H9 (cell line): ENCODE data around the gene ATP6V1G3. TPM values are rescaled to one million over a fixed set of nuclear protein-coding genes. Genes with fewer than 3 reads are reported as not detected.

Experiments used
- DNase-seq: peaks from one replicate; pipeline ENCODE4 v3.0.0-alpha.2; 2017
- H2AFZ ChIP-seq: one replicate; pipeline ENCODE4 v1.6.1; 2013; ENCODE audit warnings: mild to moderate bottlenecking, low read length, control low read depth, moderate library complexity
- H2AK5ac ChIP-seq: 2 replicates; pipeline ENCODE4 v1.6.1; 2013; ENCODE audit warnings: low read length, control low read depth, mixed read lengths; ENCODE audit not compliant: insufficient read length
- H2BK120ac ChIP-seq: one replicate; pipeline ENCODE4 v1.6.1; 2013; ENCODE audit warnings: low read depth, mild to moderate bottlenecking, low read length, control low read depth, inconsistent platforms; ENCODE audit not compliant: poor library complexity, severe bottlenecking
- H2BK12ac ChIP-seq: 2 replicates; pipeline ENCODE4 v1.6.1; 2013; ENCODE audit warnings: low read length, control low read depth, mixed read lengths, low read depth; ENCODE audit not compliant: insufficient read length
- H2BK15ac ChIP-seq: 2 replicates; pipeline ENCODE4 v1.6.1; 2013; ENCODE audit warnings: low read depth, low read length, control low read depth
- H2BK20ac ChIP-seq: one replicate; pipeline ENCODE4 v1.6.1; 2013; ENCODE audit warnings: low read depth, mild to moderate bottlenecking, low read length, control low read depth, inconsistent platforms; ENCODE audit not compliant: poor library complexity, severe bottlenecking
- H2BK5ac ChIP-seq: 2 replicates; pipeline ENCODE4 v1.6.1; 2013; ENCODE audit warnings: low read length, control low read depth, mixed read lengths; ENCODE audit not compliant: insufficient read length
- H3K14ac ChIP-seq: 2 replicates; pipeline ENCODE4 v1.6.1; 2013; ENCODE audit warnings: low read length, control low read depth; ENCODE audit not compliant: insufficient read depth
- H3K18ac ChIP-seq: 2 replicates; pipeline ENCODE4 v1.6.1; 2013; ENCODE audit warnings: low read depth, mild to moderate bottlenecking, mixed read lengths, low read length, control low read depth; ENCODE audit not compliant: insufficient read length
- H3K23ac ChIP-seq: 2 replicates; pipeline ENCODE4 v1.6.1; 2013; ENCODE audit warnings: low read length, control low read depth, mixed read lengths, low read depth; ENCODE audit not compliant: insufficient read length
- H3K23me2 ChIP-seq: 2 replicates; pipeline ENCODE4 v1.6.1; 2013; ENCODE audit warnings: low read depth, mild to moderate bottlenecking, mixed read lengths, low read length, control low read depth; ENCODE audit not compliant: insufficient read length, poor library complexity, severe bottlenecking
- H3K27ac ChIP-seq: 2 replicates; pipeline ENCODE4 v1.5.1; 2013; ENCODE audit warnings: low read length, control low read depth, mixed read lengths, low read depth; ENCODE audit not compliant: insufficient read length
- H3K27me3 ChIP-seq: 2 replicates; pipeline ENCODE4 v1.6.1; 2013; ENCODE audit warnings: low read length, control low read depth, inconsistent platforms; ENCODE audit not compliant: insufficient read depth
- H3K4ac ChIP-seq: 2 replicates; pipeline ENCODE4 v1.6.1; 2013; ENCODE audit warnings: low read depth, mild to moderate bottlenecking, control low read depth, inconsistent platforms, low read length, moderate library complexity
- H3K4me1 ChIP-seq: 2 replicates; pipeline ENCODE4 v1.6.1; 2013; ENCODE audit warnings: low read length, control low read depth, inconsistent platforms; ENCODE audit not compliant: insufficient read depth
- H3K4me2 ChIP-seq: 2 replicates; pipeline ENCODE4 v1.6.1; 2013; ENCODE audit warnings: low read length, control low read depth, mixed read lengths; ENCODE audit not compliant: insufficient read length, insufficient read depth
- H3K56ac ChIP-seq: 2 replicates; pipeline ENCODE4 v1.6.1; 2013; ENCODE audit warnings: low read depth, mild to moderate bottlenecking, mixed read lengths, low read length, control low read depth; ENCODE audit not compliant: insufficient read length
- H3K79me1 ChIP-seq: 2 replicates; pipeline ENCODE4 v1.6.1; 2013; ENCODE audit warnings: low read depth, mild to moderate bottlenecking, moderate library complexity, low read length, control low read depth, inconsistent platforms; ENCODE audit not compliant: insufficient read depth, poor library complexity, severe bottlenecking
- H3K79me2 ChIP-seq: 2 replicates; pipeline ENCODE4 v1.6.1; 2013; ENCODE audit warnings: low read length, control low read depth, inconsistent platforms; ENCODE audit not compliant: insufficient read depth
- H3K9ac ChIP-seq: 2 replicates; pipeline ENCODE4 v1.6.1; 2013; ENCODE audit warnings: low read length, control low read depth, mixed read lengths; ENCODE audit not compliant: insufficient read length; ENCODE audit errors: extremely low read depth
- H3K9me3 ChIP-seq: one replicate; pipeline ENCODE4 v1.6.1; 2013; ENCODE audit warnings: low read depth, low read length, inconsistent platforms; ENCODE audit not compliant: control insufficient read depth
- H3T11ph ChIP-seq: one replicate; pipeline ENCODE4 v1.6.1; 2013; ENCODE audit warnings: mild to moderate bottlenecking, low read length, control low read depth, inconsistent platforms
- H4K20me1 ChIP-seq: one replicate; pipeline ENCODE4 v1.6.1; 2013; ENCODE audit not compliant: control insufficient read depth, insufficient read length, insufficient read depth
- H4K5ac ChIP-seq: 2 replicates; pipeline ENCODE4 v1.6.1; 2013; ENCODE audit warnings: low read depth, mild to moderate bottlenecking, mixed read lengths, low read length, control low read depth; ENCODE audit not compliant: insufficient read length
- H4K8ac ChIP-seq: replicated peaks from 2 replicates; pipeline ENCODE4 v1.6.1; 2013; ENCODE audit warnings: low read length, control low read depth, mixed read lengths, low read depth; ENCODE audit not compliant: insufficient read length
- H4K91ac ChIP-seq: 2 replicates; pipeline ENCODE4 v1.6.1; 2013; ENCODE audit warnings: low read depth, mild to moderate bottlenecking, moderate library complexity, mixed read lengths, low read length, control low read depth; ENCODE audit not compliant: insufficient read length
- H3K27ac Mint-ChIP-seq, 3 experiments: 2 replicates in 2 of 3; 3 replicates in 1 of 3; pipeline ENCODE4 v1.8.0; 2020 to 2021; ENCODE audit warnings: mixed read lengths in 3 of 3, mild to moderate bottlenecking in 1 of 3, moderate library complexity in 1 of 3
- H3K27me3 Mint-ChIP-seq: 2 replicates; pipeline ENCODE4 v1.8.0; 2021; ENCODE audit warnings: low read depth, mild to moderate bottlenecking, moderate library complexity, mixed read lengths
- H3K36me3 Mint-ChIP-seq, 3 experiments: 2 replicates in 2 of 3; 3 replicates in 1 of 3; pipeline ENCODE4 v1.8.0; 2020 to 2021; ENCODE audit warnings: low read depth in 3 of 3, mixed read lengths in 3 of 3; ENCODE audit not compliant: insufficient read depth in 1 of 3
- H3K4me1 Mint-ChIP-seq, 2 experiments: 2 replicates each; pipeline ENCODE4 v1.8.0; 2020; ENCODE audit warnings: mixed read lengths in 2 of 2
- H3K4me3 Mint-ChIP-seq, 2 experiments: 2 replicates in 1 of 2; 3 replicates in 1 of 2; pipeline ENCODE4 v1.8.0; 2020 to 2021; ENCODE audit warnings: mild to moderate bottlenecking in 2 of 2, mixed read lengths in 2 of 2, moderate library complexity in 1 of 2
- H3K9me3 Mint-ChIP-seq, 2 experiments: 2 replicates in 1 of 2; 3 replicates in 1 of 2; pipeline ENCODE4 v1.8.0; 2020; ENCODE audit warnings: mild to moderate bottlenecking in 2 of 2, mixed read lengths in 2 of 2, moderate library complexity in 1 of 2
- total RNA-seq: library from RNA; stranded (reverse); gene quantifications from 2 replicates; pipeline ENCODE4 v1.2.1, GENCODE V29; 2021
- TF ChIP-seq, protein P1 (sequence below): fragments of 200-600 bp; sonication (generic); conservative IDR thresholded peaks from 3 replicates; pipeline ENCODE4 v1.8.0; 2021; ENCODE audit warnings: antibody characterized with exemption, mild to moderate bottlenecking

ATP6V1G3 gene
- total RNA-seq, 1 experiment from 2014 or later = not detected

- no peaks in the 10 kb centered on the region for H3K27me3 ChIP-seq
- no peaks in the 10 kb centered on the region for H3K23me2 ChIP-seq
- H4K8ac ChIP-seq = no peak overlapping the region
- no peak overlapping the region for H3K4me2 ChIP-seq
- no peak for DNase-seq
- no peaks in the 10 kb centered on the region for H3K9me3 ChIP-seq
- no peak overlapping the region for H3K18ac ChIP-seq
- no peak overlapping the region for H2AK5ac ChIP-seq
- no peaks in the 10 kb centered on the region for H4K20me1 ChIP-seq
- no peak overlapping the region for H3K23ac ChIP-seq
- TF ChIP-seq, protein P1, sequence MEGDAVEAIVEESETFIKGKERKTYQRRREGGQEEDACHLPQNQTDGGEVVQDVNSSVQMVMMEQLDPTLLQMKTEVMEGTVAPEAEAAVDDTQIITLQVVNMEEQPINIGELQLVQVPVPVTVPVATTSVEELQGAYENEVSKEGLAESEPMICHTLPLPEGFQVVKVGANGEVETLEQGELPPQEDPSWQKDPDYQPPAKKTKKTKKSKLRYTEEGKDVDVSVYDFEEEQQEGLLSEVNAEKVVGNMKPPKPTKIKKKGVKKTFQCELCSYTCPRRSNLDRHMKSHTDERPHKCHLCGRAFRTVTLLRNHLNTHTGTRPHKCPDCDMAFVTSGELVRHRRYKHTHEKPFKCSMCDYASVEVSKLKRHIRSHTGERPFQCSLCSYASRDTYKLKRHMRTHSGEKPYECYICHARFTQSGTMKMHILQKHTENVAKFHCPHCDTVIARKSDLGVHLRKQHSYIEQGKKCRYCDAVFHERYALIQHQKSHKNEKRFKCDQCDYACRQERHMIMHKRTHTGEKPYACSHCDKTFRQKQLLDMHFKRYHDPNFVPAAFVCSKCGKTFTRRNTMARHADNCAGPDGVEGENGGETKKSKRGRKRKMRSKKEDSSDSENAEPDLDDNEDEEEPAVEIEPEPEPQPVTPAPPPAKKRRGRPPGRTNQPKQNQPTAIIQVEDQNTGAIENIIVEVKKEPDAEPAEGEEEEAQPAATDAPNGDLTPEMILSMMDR = no peak
- no peak overlapping the region for H3K14ac ChIP-seq
- H3K79me1 ChIP-seq = no peaks in the 10 kb centered on the region
- no peak overlapping the region for H3T11ph ChIP-seq
- no peaks in the 10 kb centered on the region for H3K79me2 ChIP-seq
- Mint-ChIP-seq H3K27me3 (no peaks in the 10 kb centered on the region), H3K9me3 (no peaks in the 10 kb centered on the region), H3K4me1 (no peaks in the 10 kb centered on the region), H3K36me3 (no peaks in the 10 kb centered on the region), H3K4me3 (no peak overlapping the region), H3K27ac (no peak overlapping the region)
- no peak overlapping the region for H2BK12ac ChIP-seq
- H3K9ac ChIP-seq = no peak overlapping the region
- no peak overlapping the region for H4K91ac ChIP-seq
- no peak overlapping the region for H2BK120ac ChIP-seq
- H3K56ac ChIP-seq = no peak overlapping the region
- no peak overlapping the region for H2BK5ac ChIP-seq
- H2BK15ac ChIP-seq = no peak overlapping the region
- no peaks in the 10 kb centered on the region for H3K4me1 ChIP-seq
- no peak overlapping the region for H2AFZ ChIP-seq
- no peak overlapping the region for H2BK20ac ChIP-seq
- H3K4ac ChIP-seq = no peak overlapping the region
- H4K5ac ChIP-seq = no peak overlapping the region
- H3K27ac ChIP-seq = no peak overlapping the region
Measured at GRCh38 chr1:198548890-198549289, 8.4 kb upstream of the ATP6V1G3 start.
